Measurements from ENCODE around the gene OR10G2.
"Not testable (repeated sequence)": the region's sequence is repeated elsewhere in the genome, so short reads cannot be mapped to it uniquely, and the experiment has no call there.

Gene OR10G2

GRCh38 chr14:21634840-21635239 lies at the start of gene OR10G2:
Gene OR10G2 (minus strand): TSS chr14:21634940. CDS start chr14:21634842, 98 bp downstream.
- DNase-seq (ENCODE audit: low spot score): no peak

GRCh38 chr14:21680072-21680471 lies 45.3 kb upstream of the OR10G2 start:
- DNase-seq (ENCODE audit: low spot score): no peak

GRCh38 chr14:21675566-21675965 lies 40.8 kb upstream of the OR10G2 start:
- DNase-seq (ENCODE audit: low spot score): no peak

- no peak for DNase-seq (ENCODE audit: low spot score)
Observed at GRCh38 chr14:21673718-21674117, 39.0 kb upstream of the OR10G2 start, which contains the start of gene OR4E1. Gene OR4E1 (minus strand): TSS chr14:21673818. CDS start chr14:21670935, 2,883 bp downstream.

GRCh38 chr14:21672116-21672515 lies 37.4 kb upstream of the OR10G2 start:
- DNase-seq (ENCODE audit: low spot score): no peak

GRCh38 chr14:21671371-21671770 lies 36.6 kb upstream of the OR10G2 start:
- no peak for DNase-seq (ENCODE audit: low spot score)

GRCh38 chr14:21669284-21669683 lies 34.5 kb upstream of the OR10G2 start:
- DNase-seq (ENCODE audit: low spot score): no peak

- no peak for DNase-seq (ENCODE audit: low spot score)
Observed at GRCh38 chr14:21668377-21668776, 33.6 kb upstream of the OR10G2 start.

- DNase-seq (ENCODE audit: low spot score): no peak
Observed at GRCh38 chr14:21656980-21657379, 22.2 kb upstream of the OR10G2 start.

GRCh38 chr14:21654215-21654614 lies 19.5 kb upstream of the OR10G2 start:
- DNase-seq (ENCODE audit: low spot score): no peak

- no peak for DNase-seq (ENCODE audit: low spot score)
Observed at GRCh38 chr14:21653331-21653885, 18.7 kb upstream of the OR10G2 start, which contains the start of gene OR4E2. Gene OR4E2 (plus strand): TSS chr14:21653835. CDS start chr14:21665083, 11,248 bp downstream.

- DNase-seq (ENCODE audit: low spot score): no peak
Observed at GRCh38 chr14:21652209-21652808, 17.6 kb upstream of the OR10G2 start.

- DNase-seq (ENCODE audit: low spot score): no peak
Observed at GRCh38 chr14:21647380-21647779, 12.6 kb upstream of the OR10G2 start.

- no peak for DNase-seq (ENCODE audit: low spot score)
Observed at GRCh38 chr14:21643407-21643806, 8.7 kb upstream of the OR10G2 start.

GRCh38 chr14:21642683-21643082 lies 7.9 kb upstream of the OR10G2 start:
- DNase-seq (ENCODE audit: low spot score): no peak

GRCh38 chr14:21631084-21631483 lies 3.7 kb downstream of the OR10G2 start:
- no peak for DNase-seq (ENCODE audit: low spot score)

GRCh38 chr14:21630503-21630902 lies 4.2 kb downstream of the OR10G2 start:
- DNase-seq (ENCODE audit: low spot score): not testable (repeated sequence)

- DNase-seq (ENCODE audit: low spot score): no peak
Observed at GRCh38 chr14:21626491-21627230, 8.1 kb downstream of the OR10G2 start.

GRCh38 chr14:21617614-21618013 lies 17.1 kb downstream of the OR10G2 start:
- no peak for DNase-seq (ENCODE audit: low spot score)

GRCh38 chr14:21614240-21614639 lies 20.5 kb downstream of the OR10G2 start:
- DNase-seq (ENCODE audit: low spot score): no peak

- DNase-seq (ENCODE audit: low spot score): no peak
Observed at GRCh38 chr14:21612324-21612723, 22.4 kb downstream of the OR10G2 start.

- not testable (repeated sequence) for DNase-seq (ENCODE audit: low spot score)
Observed at GRCh38 chr14:21602181-21602580, 32.6 kb downstream of the OR10G2 start.

GRCh38 chr14:21589317-21589716 lies 45.4 kb downstream of the OR10G2 start:
- no peak for DNase-seq (ENCODE audit: low spot score)

All from CD4-positive, alpha-beta T cell treated with Interleukin-6 at 100 ng/mL for 8 hours (primary cell).